Globus pallidus (tissue), 1 donor: ENCODE measurements around the gene ARL6IP1.
"Not testable (repeated sequence)": the region's sequence is repeated elsewhere in the genome, so short reads cannot be mapped to it uniquely, and the experiment has no call there.

Source experiments
- DNase-seq: peaks from one replicate; pipeline ENCODE4 v3.0.0-alpha.2; 2015; ENCODE audit warnings: low spot score

The ARL6IP1 gene

GRCh38 chr16:18759598-18760520 lies 41.5 kb downstream of the ARL6IP1 start:
- DNase-seq = peak; percentile 1

- DNase-seq = not testable (repeated sequence)
Measured at GRCh38 chr16:18757960-18758660, 43.2 kb downstream of the ARL6IP1 start.

- DNase-seq = not testable (repeated sequence)
Measured at GRCh38 chr16:18756639-18757038, 44.7 kb downstream of the ARL6IP1 start.

DNA sequence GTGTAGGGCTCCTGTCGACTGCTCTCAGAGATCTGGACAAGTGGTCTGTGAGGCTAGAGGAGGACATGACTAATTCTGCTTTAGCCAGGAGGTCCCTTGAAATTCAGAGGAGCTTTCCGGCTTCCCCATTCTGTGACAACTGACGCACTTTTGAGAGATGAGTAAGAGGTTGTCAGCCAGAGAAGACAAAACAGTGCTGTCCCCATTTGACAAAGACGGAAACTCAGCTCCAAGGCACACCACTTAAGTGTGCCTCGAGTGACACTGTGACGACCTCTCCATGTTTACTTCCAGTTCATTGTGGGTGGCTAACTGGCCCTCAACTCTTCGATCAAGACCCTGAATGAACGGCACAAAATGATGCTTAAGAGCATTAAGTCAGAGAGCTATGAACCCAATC lies 58.5 kb downstream of the ARL6IP1 start:
- not testable (repeated sequence) for DNase-seq
